HepG2 (cell line): ENCODE measurements around the gene TMEM223. TPM values are rescaled to one million over a fixed set of nuclear protein-coding genes. Genes with fewer than 3 reads are reported as not detected.
A peak's percentile ranks its signal among the peaks of the same experiment; 100 is the strongest.

Experiments
- ARID3A ChIP-seq: IDR thresholded peaks from 2 replicates; pipeline ENCODE4 v1.6.1; 2012; ENCODE audit warnings: low read depth, low read length, improper control_type of control experiment
- ARID4A ChIP-seq: sonication (generic); formaldehyde crosslinking; IDR thresholded peaks from 2 replicates; pipeline ENCODE4 v1.5.0; 2020; ENCODE audit warnings: mild to moderate bottlenecking, missing genetic modification reagents, borderline replicate concordance
- CAMTA2 ChIP-seq: sonication (generic); formaldehyde crosslinking; IDR thresholded peaks from 2 replicates; pipeline ENCODE4 v1.4.0; 2020; ENCODE audit warnings: mild to moderate bottlenecking, missing genetic modification reagents, borderline replicate concordance
- GFI1 ChIP-seq: sonication (generic); formaldehyde crosslinking; IDR thresholded peaks from 2 replicates; pipeline ENCODE4 v1.5.0; 2020; ENCODE audit warnings: missing genetic modification reagents, mild to moderate bottlenecking, borderline replicate concordance
- GPBP1L1 ChIP-seq: sonication (generic); formaldehyde crosslinking; IDR thresholded peaks from 2 replicates; pipeline ENCODE4 v1.5.0; 2020; ENCODE audit warnings: mild to moderate bottlenecking, missing genetic modification reagents
- KDM1A ChIP-seq: IDR thresholded peaks from 2 replicates; pipeline ENCODE4 v1.6.1; 2016; ENCODE audit warnings: missing compliant biosample characterization
- MAFK ChIP-seq, 2 experiments: IDR thresholded peaks in 1 of 2; conservative IDR thresholded peaks in 1 of 2; 2 replicates each; pipeline ENCODE4 v1.6.1; 2011; ENCODE audit warnings: improper control_type of control experiment in 2 of 2, low read length in 2 of 2
- NFAT5 ChIP-seq: sonication (generic); formaldehyde crosslinking; IDR thresholded peaks from 2 replicates; pipeline ENCODE4 v1.4.0; 2020; ENCODE audit warnings: missing genetic modification reagents
- ZBTB26 ChIP-seq: IDR thresholded peaks from 2 replicates; pipeline ENCODE4 v1.6.1; 2016; ENCODE audit warnings: missing compliant biosample characterization, missing genetic modification reagents, borderline replicate concordance
- ZNF615 ChIP-seq: sonication (generic); formaldehyde crosslinking; IDR thresholded peaks from 2 replicates; pipeline ENCODE4 v1.5.0; 2020; ENCODE audit warnings: mild to moderate bottlenecking, missing genetic modification reagents, borderline replicate concordance
- ZNF841 ChIP-seq: sonication (generic); formaldehyde crosslinking; IDR thresholded peaks from 2 replicates; pipeline ENCODE4 v1.8.1; 2023; ENCODE audit warnings: missing genetic modification reagents, borderline replicate concordance
- polyA plus RNA-seq, 8 experiments: library from polyadenylated mRNA; depleted of rRNA in 3 of 8; stranded (reverse) in 7 of 8; unstranded in 1 of 8; fragments of >200 nt; fragmentation: Illumina TruSeq in 4 of 8; extraction: Trizol in 4 of 8; gene quantifications; 2 replicates each; pipeline versions ENCODE4 v1.2.1 to v1.2.3, GENCODE V29; 2011 to 2016; ENCODE audit warnings: low read depth in 4 of 8, missing spikeins in 1 of 8, mixed read lengths in 1 of 8; ENCODE audit not compliant: insufficient read depth in 1 of 8
- total RNA-seq, 5 experiments: library from RNA; depleted of rRNA; stranded (reverse); fragments of >200 nt; fragmentation: Illumina TruSeq; extraction: Trizol; gene quantifications; 2 replicates each; pipeline ENCODE4 v1.2.3, GENCODE V29; 2016; ENCODE audit warnings: low read depth in 1 of 5

The TMEM223 gene
- total and polyA plus RNA-seq, 2 of the 13 experiments (the other 11 are each of a cell fraction or from before 2014, with no cell fraction given): 19.5 to 24.9 TPM

- peak; percentile 95 for TF ChIP-seq ARID4A
- TF ChIP-seq NFAT5 (CRISPR knock-in tag): peak; percentile 93
- no peak for TF ChIP-seq GPBP1L1
- TF ChIP-seq ZNF615 (CRISPR knock-in tag): no peak
- TF ChIP-seq ZNF841 (CRISPR knock-in tag): no peak
- no peak for TF ChIP-seq MAFK (conservative IDR thresholded peaks at IDR 0.05 in 1 of 2, IDR thresholded peaks at IDR 0.05 in 1 of 2; ENCODE audit: low read length in 2 of 2)
- TF ChIP-seq KDM1A: no peak
- peak; percentile 84 for TF ChIP-seq ZBTB26 (CRISPR knock-in tag)
- TF ChIP-seq CAMTA2 (CRISPR knock-in tag): peak; percentile 86
- peak; percentile 81; the same call in 1 of the 2 replicates for TF ChIP-seq GFI1
- TF ChIP-seq ARID3A: no peak
These were observed 13.5 kb upstream of the TMEM223 start, which contains the start of gene NXF1 (continued) for GRCh38 chr11:62805076-62805892.
